ENCODE measurements around the gene RPS6KB1. TPM values are rescaled to one million over a fixed set of nuclear protein-coding genes. Genes with fewer than 3 reads are reported as not detected.
A peak's percentile ranks its signal among the peaks of the same experiment; 100 is the strongest.
"Not testable (repeated sequence)": the region's sequence is repeated elsewhere in the genome, so short reads cannot be mapped to it uniquely, and the experiment has no call there.

The RPS6KB1 gene
- total and polyA plus RNA-seq, 2 experiments from 2014 or later: 23.3 to 31.4 TPM

- Histone ChIP-seq H3K27ac (peak overlapping the region; percentile 64), H3K36me3 (ENCODE audit: low read depth) (no peaks in the 10 kb centered on the region), H2AFZ (peak overlapping the region; percentile 46), H3K27me3 (replicated peaks; ENCODE audit: insufficient read depth) (no peaks in the 10 kb centered on the region), H3K4me3 (peak overlapping the region; percentile 22), H3K9ac (peak overlapping the region; percentile 62), H3K79me2 (ENCODE audit: insufficient read depth) (no peaks in the 10 kb centered on the region), H3K4me1 (ENCODE audit: insufficient read depth) (peaks cover 37% of the 10 kb centered on the region), H3K4me2 (ENCODE audit: unreplicated experiment) (peak overlapping the region; percentile 50), H3F3A (ENCODE audit: insufficient read depth) (peaks cover 41% of the 10 kb centered on the region), H3K9me2 (ENCODE audit: insufficient read depth) (no peaks in the 10 kb centered on the region), H4K20me1 (ENCODE audit: insufficient read depth) (no peaks in the 10 kb centered on the region), H3K9me3 (ENCODE audit: low read depth) (no peaks in the 10 kb centered on the region)
- in situ Hi-C loops (cut with MboI): no loop called here
- TF ChIP-seq EZH2 (IDR thresholded peaks at IDR 0.05; ENCODE audit: insufficient read depth, poor library complexity, severe bottlenecking) (no peak), EZH2phosphoT487 (IDR thresholded peaks at IDR 0.05; ENCODE audit: insufficient read depth, low read depth) (peak; percentile 68; the same call in 1 of the 2 replicates)
- 7 to 10% methylated on average over 14 of the region's 14 CpGs for WGBS, 2 experiments (ENCODE audit: low coverage in 1 of 2, low lambda C conversion rate in 2 of 2, missing lambda C conversion rate in 2 of 2)
- DNase-seq: peak; percentile 86
Measured at GRCh38 chr17:59851439-59852375, 41.2 kb upstream of the RPS6KB1 start.

- Histone ChIP-seq H3K9ac (peak overlapping the region; percentile 62), H3K4me1 (ENCODE audit: insufficient read depth) (peaks cover 29% of the 10 kb centered on the region), H3K27ac (peak overlapping the region; percentile 64), H3F3A (ENCODE audit: insufficient read depth) (peaks cover 34% of the 10 kb centered on the region)
- H3K79me2 ChIP-seq (ENCODE audit: insufficient read depth); H4K20me1 ChIP-seq (ENCODE audit: insufficient read depth); H3K9me3 ChIP-seq (ENCODE audit: low read depth); H2AFZ ChIP-seq; H3K4me3 ChIP-seq; DNase-seq; in situ Hi-C loops (cut with MboI); H3K9me2 ChIP-seq (ENCODE audit: insufficient read depth); H3K27me3 ChIP-seq (replicated peaks; ENCODE audit: insufficient read depth); H3K4me2 ChIP-seq (ENCODE audit: unreplicated experiment); H3K36me3 ChIP-seq (ENCODE audit: low read depth): not testable (repeated sequence)
- WGBS, 2 experiments (ENCODE audit: low coverage in 1 of 2, low lambda C conversion rate in 2 of 2, missing lambda C conversion rate in 2 of 2): 91 to 94% methylated on average over 7 of the region's 7 CpGs
Measured at GRCh38 chr17:59852847-59853167, 40.1 kb upstream of the RPS6KB1 start.

DNA sequence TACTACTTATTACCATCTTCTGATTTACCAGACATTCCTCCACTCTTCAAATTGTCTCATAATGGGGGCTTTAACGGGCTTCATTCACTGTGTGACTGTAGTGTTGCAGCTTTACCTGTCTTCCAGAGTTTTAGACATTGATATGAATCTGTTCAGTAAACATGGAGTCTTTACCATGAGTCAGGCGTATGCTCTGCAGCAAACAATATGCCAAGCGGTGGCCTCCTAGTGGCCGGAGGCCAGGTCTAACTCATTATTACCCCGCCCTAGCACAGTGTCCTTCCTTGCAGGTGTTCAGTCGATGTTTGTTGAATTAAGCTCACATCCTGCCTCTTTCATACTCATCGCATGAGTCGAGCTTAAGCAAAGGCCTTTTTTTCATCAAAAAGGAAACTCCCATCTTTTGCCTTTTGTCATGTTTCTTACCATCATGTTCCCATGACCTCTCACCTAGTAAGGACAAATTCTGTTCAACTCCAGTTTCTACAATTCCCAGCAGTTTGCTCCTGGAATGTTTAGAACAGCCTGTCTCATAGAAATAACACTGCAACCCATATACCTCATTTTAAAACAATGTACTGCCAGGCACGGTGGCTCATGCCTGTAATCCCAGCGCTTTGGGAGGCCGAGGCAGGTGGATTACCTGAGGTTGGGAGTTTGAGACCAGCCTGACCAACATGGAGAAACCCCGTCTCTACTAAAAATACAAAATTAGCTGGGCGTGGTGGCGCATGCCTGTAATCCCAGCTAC lies 39.6 kb upstream of the RPS6KB1 start:
- H2AFZ ChIP-seq: no peak overlapping the region
- H3K36me3 ChIP-seq (ENCODE audit: low read depth): no peaks in the 10 kb centered on the region
- H3K9me3 ChIP-seq (ENCODE audit: low read depth): no peaks in the 10 kb centered on the region
- H3K4me3 ChIP-seq: no peak overlapping the region
- no peak overlapping the region for H3K9ac ChIP-seq
- H3F3A ChIP-seq (ENCODE audit: insufficient read depth): peaks cover 32% of the 10 kb centered on the region
- H3K4me2 ChIP-seq (ENCODE audit: unreplicated experiment): peak overlapping the region; percentile 7
- H3K9me2 ChIP-seq (ENCODE audit: insufficient read depth): no peaks in the 10 kb centered on the region
- no peaks in the 10 kb centered on the region for H3K79me2 ChIP-seq (ENCODE audit: insufficient read depth)
- H3K27ac ChIP-seq: peak overlapping the region; percentile 64; the same call in 1 of the 2 replicates
- peak; percentile 71 for DNase-seq
- no peaks in the 10 kb centered on the region for H4K20me1 ChIP-seq (ENCODE audit: insufficient read depth)
- in situ Hi-C loops (cut with MboI): no loop called here
- TF ChIP-seq EZH2 (IDR thresholded peaks at IDR 0.05; ENCODE audit: insufficient read depth, poor library complexity, severe bottlenecking): no peak
- no peak for TF ChIP-seq EZH2phosphoT487 (IDR thresholded peaks at IDR 0.05; ENCODE audit: insufficient read depth, low read depth)
- H3K4me1 ChIP-seq (ENCODE audit: insufficient read depth): peaks cover 31% of the 10 kb centered on the region
- WGBS, 2 experiments (ENCODE audit: low coverage in 1 of 2, low lambda C conversion rate in 2 of 2, missing lambda C conversion rate in 2 of 2): 82 to 87% methylated on average over 14 of the region's 14 CpGs
- H3K27me3 ChIP-seq (replicated peaks; ENCODE audit: insufficient read depth): no peaks in the 10 kb centered on the region

- H3K4me3 ChIP-seq; H3K9me2 ChIP-seq (ENCODE audit: insufficient read depth); DNase-seq; in situ Hi-C loops (cut with MboI); H2AFZ ChIP-seq; H3K4me2 ChIP-seq (ENCODE audit: unreplicated experiment); H3K9me3 ChIP-seq (ENCODE audit: low read depth); H3K79me2 ChIP-seq (ENCODE audit: insufficient read depth); H3K27me3 ChIP-seq (replicated peaks; ENCODE audit: insufficient read depth); H4K20me1 ChIP-seq (ENCODE audit: insufficient read depth); H3K36me3 ChIP-seq (ENCODE audit: low read depth); H3K9ac ChIP-seq: not testable (repeated sequence)
- WGBS, 2 experiments (ENCODE audit: low coverage in 1 of 2, low lambda C conversion rate in 2 of 2, missing lambda C conversion rate in 2 of 2): 86 to 89% methylated on average over 10 of the region's 10 CpGs
- Histone ChIP-seq H3K4me1 (ENCODE audit: insufficient read depth) (peaks cover 39% of the 10 kb centered on the region), H3K27ac (peak overlapping the region; percentile 23; the same call in 1 of the 2 replicates), H3F3A (ENCODE audit: insufficient read depth) (peaks cover 32% of the 10 kb centered on the region)
Measured at GRCh38 chr17:59853919-59854729, 38.8 kb upstream of the RPS6KB1 start.

Data from GM23248 (cell line).